ENCODE data around the gene AMOTL1. TPM values are rescaled to one million over a fixed set of nuclear protein-coding genes. Genes with fewer than 3 reads are reported as not detected.

The AMOTL1 gene
- total and polyA plus RNA-seq, 2 of the 8 experiments (the other 6 are each of a cell fraction or from before 2014, with no cell fraction given) = 9.0 to 27.6 TPM

GRCh38 chr11:94749369-94749768, 18.8 kb upstream of the AMOTL1 start (continued):
- TF ChIP-seq SP2 (IDR thresholded peaks at IDR 0.05; ENCODE audit: low read length) (no peak), RNF2 (IDR thresholded peaks at IDR 0.05; ENCODE audit: borderline replicate concordance, low read depth, low read length, missing control alignments, poor library complexity, severe bottlenecking) (no peak), E2F6 (IDR thresholded peaks at IDR 0.05) (no peak), EZH2 (IDR thresholded peaks at IDR 0.05; ENCODE audit: low read depth, low read length, severe bottlenecking) (no peak), MAX (IDR thresholded peaks at IDR 0.05) (no peak), PHF8 (conservative IDR thresholded peaks at IDR 0.05; ENCODE audit: low read depth, low read length) (no peak), SIRT6 (IDR thresholded peaks at IDR 0.05; ENCODE audit: low read length) (no peak)
